Endothelial cell of umbilical vein (primary cell): Measurements from ENCODE around the gene EFNB3. TPM values are rescaled to one million over a fixed set of nuclear protein-coding genes. Genes with fewer than 3 reads are reported as not detected.
A peak's percentile ranks its signal among the peaks of the same experiment; 100 is the strongest.

Source experiments
- BruUV-seq: library from RNA; stranded (reverse); fragments of 400-500 nt; replicated peaks from 2 replicates; lab custom pipeline; 2021; lab: Mats Ljungman, UMichigan
- CTCF ChIA-PET: fragments of 300-600, 350-600 bp; sonication (Branson Sonifier 250); formaldehyde crosslinking; loops from one replicate; lab custom pipeline; 2021; ENCODE audit warnings: antibody characterized with exemption, inconsistent platforms; lab: Charles Lee
- POLR2A ChIA-PET: fragments of 300-600, 350-600 bp; sonication (Branson Sonifier 250); formaldehyde crosslinking; loops from one replicate; lab custom pipeline; 2021; ENCODE audit warnings: antibody characterized with exemption, inconsistent platforms; lab: Charles Lee
- DNase-seq: peaks from one replicate; pipeline ENCODE4 v3.0.0-alpha.2; 2011; ENCODE audit warnings: low read depth, low spot score
- FAIRE-seq: peaks from 2 replicates; lab custom pipeline; 2011; peaks lifted over from hg19 to GRCh38; lab: Jason Lieb, UNC
- H2AFZ ChIP-seq: 2 replicates; pipeline ENCODE4 v1.6.0; 2012; ENCODE audit warnings: low read depth, low read length, control low read depth, inconsistent platforms
- H3K27ac ChIP-seq: 2 replicates; pipeline ENCODE4 v1.5.1; 2011; ENCODE audit warnings: low read depth, mild to moderate bottlenecking, control low read depth, low read length, moderate library complexity; ENCODE audit not compliant: insufficient read depth
- H3K27me3 ChIP-seq, 2 experiments: 2 replicates each; pipeline versions ENCODE4 v1.6.0 to v1.6.1; 2011; ENCODE audit warnings: low read length in 2 of 2, mixed read lengths in 1 of 2; ENCODE audit not compliant: control insufficient read depth in 2 of 2, insufficient read depth in 2 of 2
- H3K36me3 ChIP-seq, 2 experiments: 2 replicates in 1 of 2; 3 replicates in 1 of 2; pipeline ENCODE4 v1.5.1; 2011; ENCODE audit warnings: low read length in 2 of 2, mild to moderate bottlenecking in 1 of 2, moderate library complexity in 1 of 2; ENCODE audit not compliant: control insufficient read depth in 2 of 2, insufficient read depth in 2 of 2; ENCODE audit errors: extremely low read depth in 1 of 2
- H3K4me1 ChIP-seq: 3 replicates; pipeline ENCODE4 v1.5.1; 2011; ENCODE audit warnings: mild to moderate bottlenecking, low read length; ENCODE audit not compliant: control insufficient read depth, insufficient read depth; ENCODE audit errors: extremely low read depth
- H3K4me2 ChIP-seq: 2 replicates; pipeline ENCODE4 v1.6.1; 2011; ENCODE audit warnings: low read length, control low read depth, mixed read lengths; ENCODE audit not compliant: insufficient read depth
- H3K4me3 ChIP-seq, 3 experiments: fragments of 200-600 bp in 1 of 3; sonication (generic), shearing (Covaris generic) in 1 of 3; replicated peaks in 1 of 3; 2 replicates each; pipeline ENCODE4 v1.5.1; 2011 to 2016; ENCODE audit warnings: control low read depth in 3 of 3, low read length in 3 of 3, mild to moderate bottlenecking in 2 of 3, inconsistent platforms in 1 of 3, low read depth in 1 of 3, moderate library complexity in 1 of 3; ENCODE audit not compliant: insufficient read depth in 1 of 3
- H3K79me2 ChIP-seq: 2 replicates; pipeline ENCODE4 v1.6.0; 2012; ENCODE audit warnings: low read length, inconsistent platforms; ENCODE audit not compliant: control insufficient read depth, insufficient read depth
- H3K9ac ChIP-seq: replicated peaks from 2 replicates; pipeline ENCODE3; 2011; ENCODE audit warnings: low read length, control low read depth; ENCODE audit not compliant: insufficient read depth; ENCODE audit errors: extremely low read depth
- H3K9me1 ChIP-seq: replicated peaks from 3 replicates; pipeline ENCODE4 v1.6.0; 2011; ENCODE audit warnings: mild to moderate bottlenecking, low read length; ENCODE audit not compliant: control insufficient read depth, insufficient read depth; ENCODE audit errors: extremely low read depth
- H3K9me3 ChIP-seq: replicated peaks from 2 replicates; pipeline ENCODE4 v1.5.1; 2012; ENCODE audit warnings: low read length, inconsistent platforms; ENCODE audit not compliant: control insufficient read depth, insufficient read depth
- H4K20me1 ChIP-seq: replicated peaks from 2 replicates; pipeline ENCODE3; 2011; ENCODE audit warnings: mild to moderate bottlenecking, low read length; ENCODE audit not compliant: control insufficient read depth, insufficient read depth; ENCODE audit errors: extremely low read depth
- dilution Hi-C: fragments of 300-500 bp; cut with MboI; formaldehyde crosslinking; loops from one replicate; pipeline ENCODE4 v1.15.0; 2019; ENCODE audit warnings: low sequenced_read_pairs; ENCODE audit not compliant: extremely low pct_ligation_motif_present
- intact Hi-C: fragments of 100-400 bp; cut with micrococcal nuclease; formaldehyde crosslinking; loops from one replicate; pipeline ENCODE4 v1.10.0; 2022
- polyA plus RNA-seq, 4 experiments: library from polyadenylated mRNA; depleted of rRNA in 3 of 4; stranded (reverse) in 3 of 4; unstranded in 1 of 4; fragments of >200 nt; gene quantifications; 2 replicates each; pipeline versions ENCODE4 v1.2.1 to v1.2.3, GENCODE V29; 2011 to 2012; ENCODE audit warnings: missing spikeins in 1 of 4
- total RNA-seq: library from RNA; stranded (reverse); gene quantifications from 2 replicates; pipeline ENCODE4 v1.2.3, GENCODE V29; 2021
- TF ChIP-seq, protein P1 (sequence below), 2 donors: IDR thresholded peaks; 1 replicate in 1 of 2; 2 replicates in 1 of 2; pipeline ENCODE4 v1.5.1; 2011; ENCODE audit warnings: low read length in 2 of 2, mild to moderate bottlenecking in 2 of 2, moderate library complexity in 2 of 2, control low read depth in 1 of 2, inconsistent platforms in 1 of 2, low read depth in 1 of 2; ENCODE audit not compliant: insufficient read depth in 1 of 2; ENCODE audit errors: extremely low read depth in 1 of 2

Gene EFNB3
- total and polyA plus RNA-seq, 2 donors (not counting 3 experiments of a cell fraction or from before 2014, with no cell fraction given): 1.1 to 2.9 TPM

DNA sequence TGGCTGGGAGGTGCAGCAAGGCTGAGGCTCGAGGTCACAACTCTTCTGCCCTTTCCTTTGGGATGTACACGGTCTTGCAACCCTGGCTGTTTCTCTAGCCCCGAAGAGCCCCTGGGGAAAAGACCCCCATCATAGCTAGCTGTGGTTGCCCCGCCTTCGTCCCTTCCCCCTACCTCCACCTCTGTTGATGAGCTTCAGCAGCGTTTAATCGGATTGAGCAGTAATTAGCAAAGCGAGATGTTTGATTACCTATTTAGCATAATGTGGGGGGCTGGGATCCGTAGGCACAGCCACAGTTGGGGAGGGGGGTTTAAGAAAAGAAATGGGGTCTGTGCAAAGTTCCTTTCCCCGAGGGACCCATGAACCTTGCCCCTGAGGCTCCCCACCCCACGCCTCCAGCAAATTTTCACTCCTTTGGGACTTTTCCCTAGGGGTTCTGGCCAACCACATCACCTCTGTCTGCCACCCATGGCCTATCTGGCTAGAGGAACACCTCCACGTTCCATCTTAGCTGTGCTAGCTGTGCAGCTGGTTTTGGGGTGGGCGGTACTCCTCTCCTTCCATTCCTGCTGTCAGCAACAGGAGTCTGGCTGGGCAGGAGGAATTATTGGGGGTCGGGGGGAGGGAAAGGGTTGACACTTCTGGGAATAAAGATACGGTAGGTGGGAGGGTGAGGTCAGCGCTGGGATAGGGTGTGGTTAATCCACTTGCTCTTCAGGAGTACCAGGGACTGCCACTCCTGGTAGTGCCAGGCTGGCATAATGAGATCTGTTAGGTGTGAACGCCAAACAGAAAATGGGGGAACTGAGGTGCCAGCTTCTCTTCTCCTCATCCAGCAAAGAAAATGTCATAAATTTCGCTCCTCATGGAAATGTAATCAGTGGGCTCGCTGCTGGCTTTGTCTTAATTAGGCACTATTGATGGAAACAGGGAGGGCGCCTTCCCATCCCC lies 11.2 kb downstream of the EFNB3 start:
- TF ChIP-seq, protein P1, sequence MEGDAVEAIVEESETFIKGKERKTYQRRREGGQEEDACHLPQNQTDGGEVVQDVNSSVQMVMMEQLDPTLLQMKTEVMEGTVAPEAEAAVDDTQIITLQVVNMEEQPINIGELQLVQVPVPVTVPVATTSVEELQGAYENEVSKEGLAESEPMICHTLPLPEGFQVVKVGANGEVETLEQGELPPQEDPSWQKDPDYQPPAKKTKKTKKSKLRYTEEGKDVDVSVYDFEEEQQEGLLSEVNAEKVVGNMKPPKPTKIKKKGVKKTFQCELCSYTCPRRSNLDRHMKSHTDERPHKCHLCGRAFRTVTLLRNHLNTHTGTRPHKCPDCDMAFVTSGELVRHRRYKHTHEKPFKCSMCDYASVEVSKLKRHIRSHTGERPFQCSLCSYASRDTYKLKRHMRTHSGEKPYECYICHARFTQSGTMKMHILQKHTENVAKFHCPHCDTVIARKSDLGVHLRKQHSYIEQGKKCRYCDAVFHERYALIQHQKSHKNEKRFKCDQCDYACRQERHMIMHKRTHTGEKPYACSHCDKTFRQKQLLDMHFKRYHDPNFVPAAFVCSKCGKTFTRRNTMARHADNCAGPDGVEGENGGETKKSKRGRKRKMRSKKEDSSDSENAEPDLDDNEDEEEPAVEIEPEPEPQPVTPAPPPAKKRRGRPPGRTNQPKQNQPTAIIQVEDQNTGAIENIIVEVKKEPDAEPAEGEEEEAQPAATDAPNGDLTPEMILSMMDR (IDR thresholded peaks at IDR 0.05; ENCODE audit: extremely low read depth in 1 of 2, insufficient read depth in 1 of 2, low read depth in 1 of 2, low read length in 2 of 2): no peak
- no peak overlapping the region for H3K27ac ChIP-seq
- no peaks in the 10 kb centered on the region for H3K36me3 ChIP-seq
- H3K9ac ChIP-seq: peak overlapping the region; percentile 52
- H3K4me1 ChIP-seq: peaks cover 5% of the 10 kb centered on the region
- H3K4me2 ChIP-seq: peak overlapping the region; percentile 89
- intact Hi-C loops (no loop called here), dilution Hi-C loops (no loop called here)
- POLR2A ChIA-PET: no interaction called here
- CTCF ChIA-PET: interaction anchor here (0.6 to 4.5 kb wide), 13 partner anchors 10 to 325 kb away, joined by 3 to 45 read pairs (median 5); partner anchors contain the start of genes EFNB3, FXR2, SAT2 and TP53
- FAIRE-seq (no peak), DNase-seq (no peak)
- H3K79me2 ChIP-seq: no peaks in the 10 kb centered on the region
- no peaks in the 10 kb centered on the region for H3K9me1 ChIP-seq
- H4K20me1 ChIP-seq: no peaks in the 10 kb centered on the region
- peak overlapping the region; percentile 98 for H2AFZ ChIP-seq
- H3K9me3 ChIP-seq: no peaks in the 10 kb centered on the region
- peak overlapping the region; percentile 53 to 69 (median 63) for H3K4me3 ChIP-seq
- H3K27me3 ChIP-seq: peaks cover 20 to 25% of the 10 kb centered on the region in 2 experiments
- no TSS peak for BruUV-seq
